WTC11 (cell line): Measurements from ENCODE around the gene MN1. TPM values are rescaled to one million over a fixed set of nuclear protein-coding genes. Genes with fewer than 3 reads are reported as not detected.

ENCODE experiments used
- ATAC-seq: fragments of 200-7000 bp; cut with Tn5 transposase; 2 replicates; pipeline ENCODE4 v1.10.0; 2021; ENCODE audit warnings: mild to moderate bottlenecking, moderate library complexity
- CTCF ChIA-PET: fragments of 300-600 bp; sonication (Branson Sonifier 250); formaldehyde crosslinking; loops from one replicate; lab custom pipeline; 2021; ENCODE audit warnings: antibody characterized with exemption; lab: Charles Lee
- POLR2A ChIA-PET: fragments of 350-600 bp; sonication (Branson Sonifier 250); formaldehyde crosslinking; loops from one replicate; lab custom pipeline; 2021; ENCODE audit warnings: antibody characterized with exemption; lab: Charles Lee
- DNase-seq: peaks from one replicate; pipeline ENCODE4 v3.0.0; 2021; ENCODE audit warnings: low spot score
- H3K27ac Mint-ChIP-seq: 2 replicates; pipeline ENCODE4 v1.8.0; 2021; ENCODE audit warnings: mixed read lengths
- H3K27me3 Mint-ChIP-seq: 2 replicates; pipeline ENCODE4 v1.8.0; 2021; ENCODE audit warnings: low read depth, mild to moderate bottlenecking, moderate library complexity, mixed read lengths
- H3K36me3 Mint-ChIP-seq: 2 replicates; pipeline ENCODE4 v1.8.0; 2021; ENCODE audit warnings: mixed read lengths
- H3K4me1 Mint-ChIP-seq: 2 replicates; pipeline ENCODE4 v1.8.0; 2022; ENCODE audit warnings: mixed read lengths
- H3K4me3 Mint-ChIP-seq: 2 replicates; pipeline ENCODE4 v1.8.0; 2021; ENCODE audit warnings: mild to moderate bottlenecking, moderate library complexity, mixed read lengths
- H3K9me3 Mint-ChIP-seq: 2 replicates; pipeline ENCODE4 v1.8.0; 2021; ENCODE audit warnings: mixed read lengths
- ATF2 ChIP-seq: sonication (generic); formaldehyde crosslinking; IDR thresholded peaks from 2 replicates; pipeline ENCODE4 v1.8.1; 2022; ENCODE audit warnings: low read depth, missing genetic modification reagents, borderline replicate concordance
- CREB1 ChIP-seq: sonication (generic); formaldehyde crosslinking; IDR thresholded peaks from 2 replicates; pipeline ENCODE4 v1.8.0; 2023; ENCODE audit warnings: mild to moderate bottlenecking, missing genetic modification reagents
- FOXK1 ChIP-seq: sonication (generic); formaldehyde crosslinking; IDR thresholded peaks from 2 replicates; pipeline ENCODE4 v1.8.0; 2022; ENCODE audit warnings: mild to moderate bottlenecking, moderate library complexity, missing genetic modification reagents
- FOXP1 ChIP-seq: sonication (generic); formaldehyde crosslinking; IDR thresholded peaks from 2 replicates; pipeline ENCODE4 v1.8.0; 2022; ENCODE audit warnings: missing genetic modification reagents, mild to moderate bottlenecking, moderate library complexity, borderline replicate concordance
- IRF1 ChIP-seq: sonication (generic); formaldehyde crosslinking; IDR thresholded peaks from 2 replicates; pipeline ENCODE4 v1.8.0; 2023; ENCODE audit warnings: missing genetic modification reagents
- IRF2 ChIP-seq: sonication (generic); formaldehyde crosslinking; IDR thresholded peaks from 2 replicates; pipeline ENCODE4 v1.8.0; 2022; ENCODE audit warnings: low read depth, missing genetic modification reagents, borderline replicate concordance
- JUN ChIP-seq: sonication (generic); formaldehyde crosslinking; IDR thresholded peaks from 2 replicates; pipeline ENCODE4 v1.8.0; 2023; ENCODE audit warnings: mild to moderate bottlenecking, missing genetic modification reagents
- NR3C1 ChIP-seq: sonication (generic); formaldehyde crosslinking; conservative IDR thresholded peaks from 2 replicates; pipeline ENCODE4 v1.8.1; 2023; ENCODE audit warnings: low read depth, mild to moderate bottlenecking, missing genetic modification reagents
- PREB ChIP-seq: sonication (generic); formaldehyde crosslinking; IDR thresholded peaks from 2 replicates; pipeline ENCODE4 v1.8.1; 2022; ENCODE audit warnings: mild to moderate bottlenecking, missing genetic modification reagents, moderate library complexity, borderline replicate concordance
- RELA ChIP-seq: sonication (generic); formaldehyde crosslinking; IDR thresholded peaks from 2 replicates; pipeline ENCODE4 v1.8.1; 2022; ENCODE audit warnings: missing genetic modification reagents, mild to moderate bottlenecking, borderline replicate concordance
- RORB ChIP-seq: fragments of 250-450 bp; sonication (Bioruptor Pico); IDR thresholded peaks from 2 replicates; pipeline ENCODE4 v1.9.0; 2021; ENCODE audit warnings: mild to moderate bottlenecking
- SP1 ChIP-seq: sonication (generic); formaldehyde crosslinking; conservative IDR thresholded peaks from 2 replicates; pipeline ENCODE4 v1.8.1; 2022; ENCODE audit warnings: missing genetic modification reagents
- USF1 ChIP-seq: sonication (generic); formaldehyde crosslinking; IDR thresholded peaks from 2 replicates; pipeline ENCODE4 v1.8.0; 2022; ENCODE audit warnings: mild to moderate bottlenecking, missing genetic modification reagents
- USF2 ChIP-seq: sonication (generic); formaldehyde crosslinking; IDR thresholded peaks from 2 replicates; pipeline ENCODE4 v1.8.1; 2023; ENCODE audit warnings: mild to moderate bottlenecking, missing genetic modification reagents, moderate library complexity
- ZNF396 ChIP-seq: fragments of 250-450 bp; sonication (Bioruptor Pico); IDR thresholded peaks from 2 replicates; pipeline ENCODE4 v1.8.0; 2021; ENCODE audit warnings: mild to moderate bottlenecking, moderate library complexity, borderline replicate concordance
- ZNF425 ChIP-seq: fragments of 250-450 bp; sonication (Bioruptor Pico); conservative IDR thresholded peaks from 2 replicates; pipeline ENCODE4 v1.9.0; 2021; ENCODE audit warnings: mild to moderate bottlenecking
- ZNF512 ChIP-seq: sonication (generic); formaldehyde crosslinking; IDR thresholded peaks from 2 replicates; pipeline ENCODE4 v1.8.1; 2022; ENCODE audit warnings: missing genetic modification reagents, borderline replicate concordance
- total RNA-seq: library from RNA; stranded (reverse); gene quantifications from 3 replicates; pipeline ENCODE4 v1.2.3, GENCODE V29; 2021

Gene MN1
- total RNA-seq, 1 experiment from 2014 or later = 21.3 TPM

- no peaks in the 10 kb centered on the region for H3K36me3 Mint-ChIP-seq
- TF ChIP-seq IRF1 (CRISPR knock-in tag) (0 out of 2 replicates have a peak, but pooled peaks have one; percentile 8), SP1 (CRISPR knock-in tag) (0 out of 2 replicates have a peak, but pooled peaks have one; percentile 25), FOXK1 (CRISPR knock-in tag) (no peak), PREB (CRISPR knock-in tag) (no peak)
- DNase-seq (peak; percentile 50), ATAC-seq (no peak)
- peaks cover 86% of the 10 kb centered on the region for H3K27me3 Mint-ChIP-seq
- H3K27ac Mint-ChIP-seq = no peak overlapping the region
- peaks cover 52% of the 10 kb centered on the region for H3K4me1 Mint-ChIP-seq
- ChIA-PET CTCF (interaction anchor here (1.6 kb wide), 1 partner anchor 75 kb away, joined by 5 read pairs; no protein-coding TSS in a partner anchor), POLR2A (no interaction called here)
- peak overlapping the region; percentile 65 for H3K4me3 Mint-ChIP-seq
- no peaks in the 10 kb centered on the region for H3K9me3 Mint-ChIP-seq
Measured at GRCh38 chr22:27798511-27799014, 3.0 kb downstream of the MN1 start.

GRCh38 chr22:27797520-27798391, 3.8 kb downstream of the MN1 start:
- Mint-ChIP-seq H3K27ac (no peak overlapping the region), H3K4me3 (peak overlapping the region; percentile 30; the same call in 1 of the 2 replicates), H3K4me1 (peaks cover 52% of the 10 kb centered on the region), H3K36me3 (no peaks in the 10 kb centered on the region), H3K27me3 (peaks cover 86% of the 10 kb centered on the region), H3K9me3 (no peaks in the 10 kb centered on the region)
- TF ChIP-seq ZNF396 (CRISPR knock-in tag) = no peak
- TF ChIP-seq RORB (CRISPR knock-in tag) = no peak
- no peak for TF ChIP-seq FOXP1 (CRISPR knock-in tag)
- peak; percentile 85 for TF ChIP-seq USF2 (CRISPR knock-in tag)
- no peak for TF ChIP-seq ZNF425 (CRISPR knock-in tag)
- TF ChIP-seq RELA (CRISPR knock-in tag) = no peak
- TF ChIP-seq ATF2 = no peak
- no peak for TF ChIP-seq CREB1 (CRISPR knock-in tag)
- TF ChIP-seq USF1 (CRISPR knock-in tag) = peak; percentile 77
- TF ChIP-seq NR3C1 (CRISPR knock-in tag) = no peak
- TF ChIP-seq IRF2 (CRISPR knock-in tag) = no peak
- TF ChIP-seq JUN (CRISPR knock-in tag) = no peak
- TF ChIP-seq ZNF512 (CRISPR knock-in tag) = no peak
- no peak for TF ChIP-seq IRF1 (CRISPR knock-in tag)
- DNase-seq (no peak), ATAC-seq (no peak)
- POLR2A ChIA-PET = interaction anchor here (0.6 kb wide), 1 partner anchor 63 kb away, joined by 3 read pairs; no protein-coding TSS in a partner anchor
- CTCF ChIA-PET = interaction anchor here (1.5 to 1.6 kb wide), 2 partner anchors 74 to 115 kb away, joined by 5 read pairs; no protein-coding TSS in a partner anchor
